GM19438 (cell line): ENCODE data around the gene WDR64.
"Not testable (repeated sequence)": the region's sequence is repeated elsewhere in the genome, so short reads cannot be mapped to it uniquely, and the experiment has no call there.

Experiments
- ATAC-seq: cut with Tn5 transposase; IDR thresholded peaks from one replicate; pipeline ENCODE4 v1.9.1; 2021; ENCODE audit warnings: low read depth; ENCODE audit not compliant: unreplicated experiment

The WDR64 gene

GRCh38 chr1:241648159-241648558 lies 3.9 kb upstream of the WDR64 start:
- no peak for ATAC-seq

GRCh38 chr1:241654019-241654418 lies 1.9 kb downstream of the WDR64 start:
- no peak for ATAC-seq

DNA sequence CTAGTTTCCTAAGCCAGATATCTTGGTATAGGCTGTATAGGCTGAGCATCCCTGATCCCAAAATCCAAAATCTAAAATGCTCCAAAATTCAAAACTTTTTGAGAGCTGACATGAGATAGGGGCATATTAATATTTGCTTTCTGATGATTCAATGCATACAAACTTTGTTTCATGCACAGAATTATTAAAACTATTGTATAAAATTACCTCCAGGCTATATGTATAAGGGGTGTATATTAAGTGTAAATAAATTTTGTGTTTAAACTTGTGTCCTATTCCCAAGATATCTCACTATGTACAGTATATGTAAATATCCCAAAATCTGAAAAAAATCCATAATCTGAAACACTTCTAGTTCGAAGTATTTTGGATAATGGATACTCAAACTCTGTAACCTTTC lies 2.6 kb downstream of the WDR64 start:
- ATAC-seq = no peak

- no peak for ATAC-seq
These were observed 6.2 kb downstream of the WDR64 start for GRCh38 chr1:241658081-241658793.

- not testable (repeated sequence) for ATAC-seq
These were observed 6.9 kb downstream of the WDR64 start for GRCh38 chr1:241659016-241659415.

DNA sequence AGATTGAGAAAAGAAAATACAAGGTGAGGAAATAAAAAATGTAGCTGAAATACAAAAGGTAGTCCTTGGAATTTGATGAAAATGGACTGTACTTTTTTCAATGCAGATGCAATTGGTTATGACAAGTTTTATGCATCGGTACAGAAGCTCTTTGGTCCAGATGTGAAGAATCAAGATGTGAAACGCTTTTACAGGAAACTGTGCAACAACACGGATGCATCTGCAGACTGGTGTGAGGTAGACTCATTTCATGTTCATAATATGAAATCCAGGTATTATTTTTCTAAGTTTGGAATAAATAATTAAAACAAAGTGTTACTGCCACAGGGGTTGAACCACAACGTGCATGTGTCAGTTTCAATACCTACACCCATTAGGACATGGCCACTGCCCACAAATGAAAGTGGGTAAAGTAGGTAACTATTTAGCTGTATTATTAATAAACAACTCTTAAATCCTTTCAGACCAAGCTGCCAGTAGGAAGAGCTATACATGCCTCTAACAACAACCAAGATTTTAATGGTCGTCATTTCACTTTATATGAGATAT lies 8.4 kb downstream of the WDR64 start:
- no peak for ATAC-seq

DNA sequence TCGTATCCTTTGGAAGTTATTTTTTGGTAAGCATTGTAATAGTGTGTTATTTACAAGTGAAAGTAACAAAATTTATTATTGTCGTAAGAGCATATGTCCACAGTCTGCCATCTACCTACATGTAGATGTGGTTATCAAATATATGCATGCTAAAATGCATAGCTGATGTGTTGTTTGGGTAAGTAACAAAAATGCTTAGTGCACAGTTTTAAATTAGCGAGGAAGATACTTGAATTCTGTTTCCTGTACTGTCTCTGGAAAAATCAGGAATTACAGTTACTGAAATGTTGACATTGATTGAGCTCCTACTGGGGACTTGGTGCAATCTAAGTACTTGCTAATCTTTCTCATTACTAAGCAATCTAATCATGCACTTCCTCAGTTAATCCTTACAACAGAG lies 14.3 kb downstream of the WDR64 start:
- ATAC-seq = no peak

GRCh38 chr1:241672301-241672700 lies 20.2 kb downstream of the WDR64 start:
- no peak for ATAC-seq

DNA sequence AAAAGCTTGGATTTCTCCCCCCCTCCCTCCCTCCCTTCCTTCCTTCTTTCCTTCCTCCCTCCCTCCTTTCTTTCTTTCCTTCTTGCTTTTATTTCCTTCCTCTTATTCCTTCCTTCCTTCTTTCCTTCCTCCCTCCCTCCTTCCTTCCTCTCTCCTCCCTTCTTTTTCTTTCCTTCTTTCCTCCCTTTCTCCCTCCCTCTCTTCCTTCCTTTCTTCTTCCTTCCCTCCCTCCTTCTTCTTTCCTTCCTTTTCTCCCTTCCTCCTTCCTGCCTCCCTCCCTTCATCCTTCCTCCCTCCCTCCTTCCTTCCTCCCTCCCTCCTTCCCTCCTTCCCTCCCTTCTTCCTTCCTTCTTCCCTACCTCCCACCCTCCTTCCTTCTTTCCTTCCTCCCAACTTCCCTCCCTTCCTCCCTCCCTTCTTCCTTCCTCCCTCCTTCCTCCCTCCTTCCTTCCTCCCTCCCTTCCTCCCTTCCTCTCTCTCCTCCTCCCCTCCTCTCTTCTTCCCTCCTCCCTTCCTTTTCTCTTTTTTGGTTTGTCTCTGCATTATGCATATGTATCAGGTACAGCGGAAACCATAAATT lies 22.8 kb downstream of the WDR64 start:
- ATAC-seq = no peak

DNA sequence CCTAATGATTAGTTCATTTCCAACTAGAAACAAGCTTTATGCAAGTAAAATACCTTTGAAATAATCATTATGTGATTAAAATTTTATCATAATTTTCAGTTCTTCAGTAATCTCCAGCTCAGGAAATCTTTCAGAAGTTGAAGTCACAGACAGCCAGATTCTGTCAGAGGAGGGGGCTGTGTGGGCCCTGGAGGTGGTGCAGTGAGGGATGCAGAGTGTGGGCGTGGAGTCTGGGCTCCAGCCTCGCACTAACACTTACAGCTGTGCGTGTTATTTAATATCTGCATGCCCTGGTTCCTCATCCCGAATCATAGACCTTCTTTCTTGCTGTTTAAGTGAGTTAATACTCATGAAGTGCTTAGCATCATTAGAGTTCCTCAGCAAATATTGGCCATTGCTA lies 23.9 kb downstream of the WDR64 start:
- ATAC-seq = no peak

DNA sequence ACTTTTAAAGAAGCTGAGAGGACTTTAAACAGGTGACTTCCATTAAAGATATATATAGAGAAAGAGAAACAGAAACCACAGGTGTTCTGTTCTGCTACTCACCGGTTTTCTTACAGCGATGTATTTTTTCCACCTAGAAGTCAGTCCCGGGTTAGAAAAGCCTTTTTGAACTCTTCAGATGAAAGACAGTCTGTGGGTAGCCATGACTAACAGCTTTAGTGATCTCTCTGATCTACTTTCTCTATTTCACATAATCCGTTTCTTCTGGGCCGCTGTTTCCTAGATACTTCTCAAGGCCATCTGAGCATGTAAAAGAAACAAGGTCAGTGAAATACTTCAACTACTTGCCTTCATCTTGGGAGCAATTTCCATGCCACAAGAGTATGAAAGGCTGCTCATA lies 25.1 kb downstream of the WDR64 start:
- peak; percentile 92 for ATAC-seq

DNA sequence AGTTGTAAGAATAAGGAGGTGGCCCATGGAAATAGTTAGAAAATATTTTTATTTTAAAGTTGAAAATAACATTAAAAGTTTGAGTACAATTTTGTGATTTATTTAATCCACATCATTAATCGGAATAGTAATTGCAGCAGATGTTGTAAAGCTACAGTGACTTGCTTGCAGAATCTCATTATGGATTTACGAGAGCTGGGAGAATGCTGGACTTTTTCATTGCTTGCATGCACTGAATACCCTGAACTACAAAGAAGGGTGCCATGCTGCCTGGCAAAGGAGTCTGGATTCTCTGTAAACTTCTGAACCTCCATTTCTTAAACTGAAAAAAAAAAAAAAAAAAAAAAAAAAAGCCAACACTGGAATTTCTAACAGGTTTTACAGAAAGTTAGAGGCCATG lies 26.5 kb downstream of the WDR64 start:
- no peak for ATAC-seq

- ATAC-seq = no peak
These were observed 27.3 kb downstream of the WDR64 start for GRCh38 chr1:241679404-241679803.

DNA sequence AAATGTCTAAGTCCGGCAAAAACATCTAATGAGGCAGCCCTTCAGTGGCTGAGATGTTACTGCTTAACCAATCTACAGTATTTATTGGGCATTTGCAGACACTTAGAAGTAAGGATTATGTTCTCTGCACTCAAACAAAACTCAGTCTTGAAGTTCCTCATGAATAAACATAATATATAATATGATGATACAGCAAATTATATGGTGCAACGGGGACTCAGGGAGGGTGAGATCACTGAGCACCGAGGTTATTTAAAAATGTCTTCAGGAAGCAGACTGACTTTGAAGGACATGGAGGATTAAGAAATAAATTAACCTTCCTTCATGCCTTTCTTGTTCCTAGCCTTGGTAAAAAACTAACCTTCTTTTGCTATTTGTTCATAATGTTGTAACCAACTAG lies 27.9 kb downstream of the WDR64 start:
- ATAC-seq = no peak

GRCh38 chr1:241681861-241682448 lies 29.9 kb downstream of the WDR64 start:
- ATAC-seq = not testable (repeated sequence)

DNA sequence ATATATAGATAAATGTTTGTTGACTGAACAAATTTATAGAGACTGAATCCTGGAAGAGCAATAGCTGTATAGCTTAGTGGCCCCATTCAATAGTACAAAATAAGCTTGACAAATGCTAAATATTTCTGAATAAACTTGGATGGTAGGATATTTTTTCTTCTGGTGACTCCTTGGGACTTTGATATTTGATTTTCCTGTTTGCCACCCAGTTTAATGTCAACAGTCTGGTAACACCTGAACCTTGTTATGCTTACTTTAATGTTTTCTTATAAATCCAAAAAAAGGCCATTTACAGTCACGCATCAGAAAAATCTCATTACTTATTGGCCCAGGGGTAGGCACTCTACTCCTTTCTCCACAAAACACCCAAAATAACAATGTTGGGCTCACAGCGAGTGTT lies 30.8 kb downstream of the WDR64 start:
- no peak for ATAC-seq

DNA sequence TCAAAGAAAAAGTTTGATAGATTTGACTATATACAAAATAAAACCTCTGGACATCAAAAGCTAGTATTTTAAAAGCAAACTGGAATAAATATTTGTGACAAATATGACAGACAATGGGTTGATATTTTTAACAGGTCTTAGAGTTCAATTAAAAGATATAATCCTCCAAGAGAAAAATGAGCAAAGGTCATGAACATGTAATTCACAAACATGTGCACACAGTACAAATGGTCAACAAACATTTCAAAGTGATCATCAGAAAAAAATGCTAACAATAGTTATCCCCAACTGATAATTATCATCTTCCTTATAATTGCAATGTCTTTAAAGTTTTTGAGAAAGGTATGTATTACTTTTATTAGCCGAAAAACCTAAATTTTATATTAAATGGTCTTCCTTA lies 32.0 kb downstream of the WDR64 start:
- ATAC-seq = no peak

DNA sequence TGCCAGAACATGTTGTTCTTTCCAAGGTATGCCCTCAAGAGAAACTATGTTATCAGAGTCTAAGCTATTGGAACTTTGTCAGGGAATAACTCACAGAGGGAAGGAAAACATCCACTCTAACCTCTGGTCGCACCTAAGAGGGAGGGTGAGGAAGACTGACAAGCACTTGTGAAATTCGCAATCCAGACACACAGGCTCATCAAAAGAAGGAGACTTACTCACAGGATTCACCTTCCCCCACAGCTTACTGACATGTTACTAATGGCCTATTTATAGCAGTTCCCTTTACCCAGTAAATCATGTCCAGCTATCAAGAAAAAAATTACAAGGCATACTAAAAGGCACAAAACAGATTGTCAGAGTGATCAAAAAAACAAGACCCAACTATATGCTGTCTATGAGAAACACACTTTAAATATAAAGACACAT lies 36.9 kb downstream of the WDR64 start:
- no peak for ATAC-seq

DNA sequence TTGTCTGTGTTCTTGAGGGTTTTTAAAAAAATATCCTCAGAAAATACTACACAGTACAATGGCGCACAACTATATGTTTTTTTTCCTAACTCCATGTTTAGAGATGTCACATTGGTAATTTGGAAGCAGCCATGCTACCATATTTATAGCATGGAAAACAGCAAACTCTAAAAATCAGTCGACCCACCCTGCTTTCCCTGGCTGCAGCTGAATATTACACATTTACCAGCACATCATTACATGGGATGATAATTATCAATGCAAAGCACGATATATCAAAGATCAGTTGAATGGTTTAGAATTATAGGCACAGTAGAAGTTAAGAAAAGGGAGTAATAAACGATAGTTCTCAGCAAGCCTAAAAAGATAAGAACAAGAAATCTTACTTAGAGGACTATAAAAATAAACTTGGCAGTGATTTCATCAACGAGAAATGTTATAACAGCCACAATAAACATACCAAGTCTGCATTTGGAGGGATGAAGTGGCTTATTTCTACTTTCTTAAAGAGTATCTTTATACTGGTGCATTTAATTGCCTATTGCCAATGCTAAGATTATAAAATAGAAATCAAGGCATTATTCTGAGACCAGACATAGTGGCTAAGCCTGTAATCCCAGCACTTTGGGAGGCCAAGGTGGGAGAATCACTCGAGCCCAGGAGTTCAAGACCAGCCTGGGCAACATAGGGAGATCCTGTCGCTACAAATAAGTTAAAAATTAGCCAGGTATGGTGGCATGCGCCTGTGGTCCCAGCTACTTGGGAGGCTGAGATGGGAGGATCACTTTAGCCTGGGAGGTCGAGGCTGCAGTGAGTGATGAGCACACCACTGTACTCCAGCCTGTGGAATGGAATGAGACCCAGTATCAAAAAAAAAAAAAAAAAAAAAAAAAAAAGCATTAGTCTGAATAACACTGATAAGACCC lies 43.4 kb downstream of the WDR64 start:
- no peak for ATAC-seq

DNA sequence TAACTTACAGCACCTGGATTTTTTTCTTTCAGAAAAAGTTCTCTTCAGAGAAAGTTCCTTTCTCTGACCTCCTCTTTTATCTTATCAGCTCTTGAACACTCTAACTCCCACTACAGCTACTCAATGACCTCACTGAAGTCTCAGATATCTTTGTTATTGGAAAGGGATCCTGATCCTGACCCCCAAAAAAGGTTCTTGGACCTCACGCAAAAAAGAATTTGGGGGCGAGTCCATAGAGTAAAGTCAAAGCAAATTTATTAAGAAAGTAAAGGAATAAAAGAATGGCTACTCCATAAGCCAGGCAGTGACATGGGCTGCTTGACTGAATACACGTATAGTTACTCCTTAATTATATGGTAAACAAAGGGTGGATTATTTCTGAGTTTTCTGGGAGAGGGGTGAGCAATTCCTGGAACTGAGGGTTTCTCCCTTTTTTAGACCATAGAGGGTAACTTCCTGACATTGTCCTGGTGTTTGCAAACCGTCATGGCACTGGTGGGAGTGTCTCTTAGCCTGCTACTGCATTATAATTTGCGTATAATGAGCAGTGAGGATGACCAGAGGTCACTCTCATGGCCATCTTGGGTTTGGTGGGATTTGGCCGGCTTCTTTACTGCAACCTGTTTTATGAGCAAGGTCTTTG lies 44.2 kb downstream of the WDR64 start:
- ATAC-seq = no peak
